HK-2 (cell line): ENCODE data around the gene SYTL3.

ENCODE experiments used
- DNase-seq: peaks from one replicate; pipeline ENCODE4 v3.0.0-alpha.2; 2018; ENCODE audit not compliant: unreplicated experiment

The SYTL3 gene

DNA sequence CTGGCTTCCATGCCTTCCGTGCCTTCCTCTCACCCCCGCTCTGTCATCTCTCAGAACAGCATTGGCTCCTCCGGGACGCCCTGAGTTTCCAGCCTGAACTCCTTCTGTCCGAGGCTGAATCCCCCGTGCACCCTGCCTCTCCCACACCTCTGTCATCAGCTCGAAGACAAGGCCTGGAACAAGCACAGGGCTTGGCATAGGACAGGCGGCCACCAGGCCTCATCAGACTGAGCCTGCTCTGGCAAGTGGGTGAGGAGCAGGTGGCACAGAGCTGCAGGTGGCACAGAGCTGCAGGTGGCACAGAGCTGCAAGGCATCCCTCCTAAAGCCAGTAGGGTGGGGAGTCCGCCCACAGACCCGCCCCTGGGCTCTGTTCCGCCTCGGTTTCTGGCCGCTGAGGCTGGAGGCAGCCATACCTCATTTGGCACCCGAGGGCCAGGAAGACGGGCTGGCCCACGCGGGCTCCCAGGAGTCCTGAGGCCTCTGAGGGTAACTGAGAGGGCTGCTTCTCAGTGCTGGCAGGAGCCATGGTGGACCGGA is 109.2 kb downstream of the SYTL3 start:
- DNase-seq, result no peak

DNA sequence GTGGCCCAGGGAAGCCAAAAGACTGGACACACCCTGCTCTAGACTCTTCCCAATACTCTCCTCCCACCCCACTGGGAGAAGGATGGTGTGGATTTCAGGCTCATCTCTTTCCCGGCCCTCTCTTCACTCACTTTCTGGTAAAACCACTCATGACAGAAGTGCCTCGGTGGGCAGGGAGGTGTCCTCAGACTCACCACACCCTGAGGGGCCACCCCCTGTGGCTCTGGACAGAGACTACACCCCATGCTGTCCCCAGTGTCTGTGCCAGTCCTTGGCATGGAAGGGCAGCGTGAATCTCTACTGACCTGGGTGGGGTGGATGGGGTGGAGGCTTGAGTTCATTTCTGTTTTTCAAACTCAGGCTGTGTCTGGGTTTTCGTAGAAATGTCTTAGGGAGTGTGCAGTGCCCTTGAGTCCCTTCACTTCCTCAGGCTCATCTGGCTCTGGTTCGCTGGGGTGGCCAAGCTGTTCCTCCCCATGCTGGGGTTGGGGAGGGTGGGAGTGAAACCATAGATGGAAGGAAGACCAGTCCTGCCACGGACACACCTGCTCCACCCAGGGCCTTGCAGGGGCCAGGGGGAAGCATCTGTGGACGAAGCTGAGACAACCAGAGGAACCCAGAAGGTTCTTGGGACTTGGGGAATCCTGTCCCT is 110.2 kb downstream of the SYTL3 start:
- DNase-seq, result no peak

DNA sequence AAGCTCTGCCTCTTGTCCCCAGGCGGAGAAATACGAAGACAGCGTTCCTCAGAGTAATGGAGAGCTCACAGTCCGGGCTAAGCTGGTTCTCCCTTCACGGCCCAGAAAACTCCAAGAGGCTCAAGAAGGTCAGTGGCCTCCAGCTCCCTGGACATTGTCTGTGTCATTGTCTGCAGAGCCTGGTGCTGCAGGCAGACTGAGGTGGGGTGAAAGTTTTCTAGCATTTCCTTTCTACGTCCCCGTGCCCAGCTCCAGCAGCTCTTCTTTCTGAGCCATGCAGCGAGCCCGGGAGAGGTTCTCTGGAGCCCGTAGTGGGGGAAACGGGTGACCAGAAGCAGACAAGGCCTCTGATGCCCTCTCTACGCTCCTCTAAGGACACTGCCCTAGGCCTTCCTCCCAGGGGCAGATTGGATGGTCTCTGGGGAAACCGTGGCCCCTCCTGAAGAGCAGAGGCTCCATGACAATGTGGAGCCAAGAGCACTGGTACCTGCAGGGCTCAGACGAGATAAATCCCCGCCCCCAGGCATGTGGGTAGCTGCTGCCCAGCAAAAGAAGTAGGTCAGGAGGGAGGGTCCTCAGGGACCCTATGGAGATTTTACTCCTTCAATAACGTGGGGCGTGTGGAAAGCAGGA is 110.9 kb downstream of the SYTL3 start:
- DNase-seq, result no peak

- DNase-seq, result no peak
Observed at GRCh38 chr6:158761746-158762145, 111.9 kb downstream of the SYTL3 start.

- no peak for DNase-seq
Observed at GRCh38 chr6:158762787-158763433, 113.1 kb downstream of the SYTL3 start.

DNA sequence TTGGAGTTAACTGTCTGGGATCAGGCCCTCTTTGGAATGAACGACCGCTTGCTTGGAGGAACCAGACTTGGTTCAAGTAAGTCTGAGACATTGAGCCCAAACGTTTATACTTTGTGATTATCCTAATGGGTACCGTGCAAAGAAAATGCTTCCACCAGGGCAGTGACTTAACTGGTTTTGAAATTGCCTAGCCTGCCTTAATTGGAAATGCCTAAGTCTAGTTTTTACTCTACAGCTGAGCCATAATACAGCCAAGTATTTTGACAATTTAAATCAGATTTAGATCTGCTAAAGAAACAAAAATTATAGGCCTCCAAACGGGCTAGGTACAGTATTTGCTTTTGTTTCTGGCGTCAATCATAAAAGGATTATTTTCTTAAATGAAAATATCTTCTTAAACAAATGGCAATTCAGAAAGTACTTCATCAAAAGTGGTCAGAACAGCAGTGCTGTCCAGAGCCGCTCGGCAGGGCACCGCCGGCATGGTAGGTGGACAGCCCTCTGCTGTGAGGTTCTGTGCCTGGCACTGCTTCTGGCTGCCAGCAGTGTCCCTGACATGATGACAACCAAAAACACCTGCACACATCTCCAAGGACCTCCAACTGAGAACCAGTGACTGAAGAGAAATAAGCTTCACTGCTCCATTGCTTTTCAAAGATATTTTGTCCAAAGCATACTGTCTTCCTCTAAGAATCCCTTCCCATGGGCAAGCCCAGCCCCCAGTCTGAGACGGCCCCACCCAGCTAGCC is 113.8 kb downstream of the SYTL3 start:
- DNase-seq, result no peak

DNA sequence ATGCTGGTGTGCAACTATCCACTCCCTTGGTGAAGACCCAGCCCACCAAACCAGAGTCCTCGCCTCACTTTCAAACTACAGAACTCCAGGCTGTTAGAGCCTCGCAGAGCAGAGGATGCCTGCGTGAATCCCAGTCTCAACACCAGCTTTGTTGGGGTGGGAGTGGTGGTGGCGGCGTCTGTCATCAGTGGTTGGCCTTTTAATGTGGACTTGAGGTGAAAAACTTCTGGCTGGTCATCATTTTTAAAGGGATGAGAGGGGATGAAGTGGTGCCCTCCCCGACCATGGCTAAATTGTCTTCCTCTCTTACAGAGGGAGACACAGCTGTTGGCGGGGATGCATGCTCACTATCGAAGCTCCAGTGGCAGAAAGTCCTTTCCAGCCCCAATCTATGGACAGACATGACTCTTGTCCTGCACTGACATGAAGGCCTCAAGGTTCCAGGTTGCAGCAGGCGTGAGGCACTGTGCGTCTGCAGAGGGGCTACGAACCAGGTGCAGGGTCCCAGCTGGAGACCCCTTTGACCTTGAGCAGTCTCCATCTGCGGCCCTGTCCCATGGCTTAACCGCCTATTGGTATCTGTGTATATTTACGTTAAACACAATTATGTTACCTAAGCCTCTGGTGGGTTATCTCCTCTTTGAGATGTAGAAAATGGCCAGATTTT is 114.5 kb downstream of the SYTL3 start:
- DNase-seq, result no peak

GRCh38 chr6:158764926-158765325 is 115.1 kb downstream of the SYTL3 start:
- DNase-seq, result no peak

GRCh38 chr6:158765499-158766068 is 115.7 kb downstream of the SYTL3 start:
- no peak for DNase-seq

GRCh38 chr6:158766621-158767455 is 117.0 kb downstream of the SYTL3 start:
- DNase-seq, result no peak

DNA sequence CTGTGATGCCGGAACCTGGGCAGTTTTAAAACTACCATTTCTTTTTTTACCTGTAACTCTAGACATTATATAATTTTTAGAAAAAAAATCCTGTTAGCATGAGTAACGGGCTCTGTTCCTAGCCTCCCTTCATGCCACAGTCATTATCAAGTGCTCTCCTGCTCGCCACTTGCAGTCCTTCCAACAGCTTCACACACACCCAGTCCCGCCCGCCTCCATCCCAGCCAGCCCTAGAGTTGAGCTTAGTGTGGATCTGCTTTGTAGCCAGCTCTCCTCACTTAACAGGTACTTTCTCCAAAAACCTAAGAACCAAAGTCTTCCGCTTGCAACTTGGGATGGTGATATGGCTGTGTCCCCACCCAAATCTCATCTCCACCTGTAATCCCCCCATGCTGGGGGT is 117.9 kb downstream of the SYTL3 start:
- no peak for DNase-seq

DNA sequence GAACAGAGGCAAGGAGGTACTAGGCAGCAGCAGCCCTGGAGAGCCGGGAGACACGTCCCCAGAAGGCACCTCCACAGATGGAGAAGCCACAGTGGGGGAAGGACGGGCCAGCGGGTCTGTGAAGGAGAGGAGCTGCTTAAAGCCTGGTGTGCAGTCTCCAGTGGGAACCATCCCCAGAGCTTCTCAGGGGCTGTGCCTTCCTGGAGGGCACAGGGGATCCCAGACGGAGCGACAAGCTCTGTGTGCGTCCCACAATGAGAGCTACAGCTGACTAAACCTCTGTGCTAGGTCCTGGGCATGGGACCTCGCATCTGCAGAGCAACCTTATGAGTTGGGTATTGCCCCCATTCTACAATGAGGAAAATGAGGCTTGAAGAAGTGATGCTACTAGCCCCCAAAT is 118.6 kb downstream of the SYTL3 start:
- no peak for DNase-seq

GRCh38 chr6:158769234-158769770 is 119.4 kb downstream of the SYTL3 start:
- no peak for DNase-seq

GRCh38 chr6:158769771-158770432 is 120.0 kb downstream of the SYTL3 start:
- no peak for DNase-seq

DNA sequence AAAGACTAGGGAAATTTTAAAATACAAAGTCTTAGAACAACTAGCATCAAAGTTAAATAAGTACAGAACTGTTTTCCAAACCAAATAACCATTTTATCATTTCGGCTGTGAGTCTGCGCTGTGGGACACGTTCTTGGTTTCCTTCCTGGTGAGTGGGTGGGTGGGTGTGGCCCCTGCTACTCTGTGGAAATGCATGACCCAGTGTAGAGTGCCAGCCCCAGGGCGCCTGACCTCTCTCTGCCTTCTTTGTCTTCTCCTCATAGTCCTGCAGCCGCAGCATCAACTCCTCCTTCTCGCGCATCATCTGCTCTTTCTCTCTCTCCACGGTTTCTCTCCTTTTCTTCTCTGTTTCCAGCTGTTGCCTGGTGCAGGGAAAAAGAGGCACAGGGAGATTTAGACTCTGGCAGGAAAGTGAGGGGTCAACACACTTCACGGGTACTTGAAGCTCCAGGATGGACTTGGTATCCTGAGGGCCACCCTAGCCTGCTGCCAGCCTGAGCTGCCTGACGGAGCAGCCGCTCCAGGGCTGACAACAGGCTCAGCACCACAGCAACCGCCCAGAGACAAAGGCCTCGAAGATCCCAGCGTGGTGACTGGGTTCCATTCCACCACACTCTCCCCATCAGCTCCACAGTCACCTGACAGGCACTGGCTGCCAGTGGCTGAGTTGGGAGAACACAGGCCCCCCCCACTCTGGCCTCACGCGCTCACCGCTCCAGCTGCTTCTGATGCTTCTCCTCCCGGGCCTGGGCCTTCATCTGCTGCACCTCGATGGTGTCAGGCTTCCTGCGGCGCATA is 120.9 kb downstream of the SYTL3 start:
- no peak for DNase-seq

DNA sequence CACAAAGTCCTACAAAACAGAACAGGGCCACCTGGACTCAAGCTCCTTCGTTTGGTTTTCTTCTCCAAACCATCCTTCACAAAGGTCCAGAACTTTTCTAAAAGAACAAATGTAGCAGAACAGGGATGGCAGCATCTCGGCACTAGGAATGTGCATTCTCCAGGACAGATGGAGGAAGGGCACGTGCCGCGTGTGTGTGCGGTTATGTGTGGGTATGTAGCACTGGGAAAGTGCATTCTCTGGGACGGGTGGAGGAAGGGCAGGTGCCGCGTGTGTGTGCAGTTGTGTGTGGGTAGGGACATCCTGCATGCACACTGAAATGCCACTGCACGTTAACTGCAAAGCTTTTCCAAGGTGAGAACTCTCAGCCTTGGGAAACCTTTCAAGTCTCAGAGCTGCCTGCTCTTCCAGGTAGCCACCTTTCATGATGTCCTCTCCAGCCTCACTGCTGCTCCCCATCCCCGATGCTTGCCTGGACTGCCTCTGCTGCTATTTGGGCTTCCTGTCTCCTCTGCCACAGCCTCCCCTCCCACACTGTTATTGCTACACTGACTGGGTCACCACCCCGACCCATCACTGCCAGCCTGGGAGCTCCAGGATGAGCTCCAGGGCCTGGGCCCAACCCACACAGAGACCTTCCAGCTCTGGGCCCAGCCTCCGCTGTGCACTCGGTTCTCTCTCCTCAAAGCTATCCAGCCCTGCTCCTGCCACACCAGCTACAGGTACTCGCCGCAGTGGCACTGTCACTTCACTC is 121.7 kb downstream of the SYTL3 start:
- DNase-seq, result no peak

- DNase-seq, result no peak
Observed at GRCh38 chr6:158772172-158772571, 122.3 kb downstream of the SYTL3 start.

GRCh38 chr6:158772851-158773371 is 123.1 kb downstream of the SYTL3 start:
- no peak for DNase-seq
